Stimulated activated naive CD4-positive, alpha-beta T cell treated with Interleukin-2 at 50 U/mL for 16 hours (primary cell): ENCODE results near the gene FRMD4A.

ENCODE experiments used
- DNase-seq: peaks from one replicate; lab custom pipeline; 2025; lab: John Stamatoyannopoulos, UW

Gene FRMD4A

GRCh38 chr10:13816195-13816925 lies 514.4 kb downstream of the FRMD4A start:
- no peak for DNase-seq

- no peak for DNase-seq
Measured at GRCh38 chr10:13815756-13816155, 515.0 kb downstream of the FRMD4A start.

GRCh38 chr10:13813550-13813949 lies 517.2 kb downstream of the FRMD4A start:
- no peak for DNase-seq

- DNase-seq, result no peak
Measured at GRCh38 chr10:13812804-13813203, 517.9 kb downstream of the FRMD4A start.

GRCh38 chr10:13810568-13810967 lies 520.2 kb downstream of the FRMD4A start:
- DNase-seq, result no peak

- no peak for DNase-seq
Measured at GRCh38 chr10:13809427-13809826, 521.3 kb downstream of the FRMD4A start.

- DNase-seq, result no peak
Measured at GRCh38 chr10:13808556-13809391, 522.0 kb downstream of the FRMD4A start.

- DNase-seq, result no peak
Measured at GRCh38 chr10:13806419-13806818, 524.3 kb downstream of the FRMD4A start.

GRCh38 chr10:13803566-13804554 lies 526.9 kb downstream of the FRMD4A start:
- no peak for DNase-seq

- no peak for DNase-seq
Measured at GRCh38 chr10:13801907-13802288, 528.8 kb downstream of the FRMD4A start.

- DNase-seq, result no peak
Measured at GRCh38 chr10:13801156-13801906, 529.4 kb downstream of the FRMD4A start.

GRCh38 chr10:13797164-13797563 lies 533.6 kb downstream of the FRMD4A start:
- no peak for DNase-seq

GRCh38 chr10:13795653-13796555 lies 534.8 kb downstream of the FRMD4A start:
- no peak for DNase-seq

GRCh38 chr10:13794992-13795612 lies 535.6 kb downstream of the FRMD4A start:
- no peak for DNase-seq

GRCh38 chr10:13792006-13792405 lies 538.7 kb downstream of the FRMD4A start:
- no peak for DNase-seq

- no peak for DNase-seq
Measured at GRCh38 chr10:13791483-13791882, 539.2 kb downstream of the FRMD4A start.

GRCh38 chr10:13790196-13790595 lies 540.5 kb downstream of the FRMD4A start:
- no peak for DNase-seq

- DNase-seq, result no peak
Measured at GRCh38 chr10:13789448-13789829, 541.3 kb downstream of the FRMD4A start.

GRCh38 chr10:13788711-13789447 lies 541.8 kb downstream of the FRMD4A start:
- no peak for DNase-seq
